Chondrocyte (in vitro differentiated cells): ENCODE results near the gene GRK2. TPM values are rescaled to one million over a fixed set of nuclear protein-coding genes. Genes with fewer than 3 reads are reported as not detected.

Experiments used
- DNase-seq: peaks from one replicate; pipeline ENCODE4 v3.0.0; 2021; ENCODE audit warnings: mixed read lengths, low spot score
- H3K27ac Mint-ChIP-seq: one replicate; pipeline ENCODE4 v1.8.0; 2021; ENCODE audit warnings: mild to moderate bottlenecking, moderate library complexity, mixed read lengths; ENCODE audit not compliant: unreplicated experiment
- H3K27me3 Mint-ChIP-seq: 2 replicates; pipeline ENCODE4 v1.8.0; 2021; ENCODE audit warnings: low read depth, mixed read lengths
- H3K36me3 Mint-ChIP-seq: 2 replicates; pipeline ENCODE4 v1.8.0; 2021; ENCODE audit warnings: low read depth, mixed read lengths
- H3K4me1 Mint-ChIP-seq: 2 replicates; pipeline ENCODE4 v1.8.0; 2021; ENCODE audit warnings: low read depth, mild to moderate bottlenecking, mixed read lengths
- H3K4me3 Mint-ChIP-seq: one replicate; pipeline ENCODE4 v1.8.0; 2021; ENCODE audit warnings: mild to moderate bottlenecking, moderate library complexity, mixed read lengths; ENCODE audit not compliant: unreplicated experiment
- H3K9me3 Mint-ChIP-seq: 2 replicates; pipeline ENCODE4 v1.8.0; 2021; ENCODE audit warnings: low read depth, mixed read lengths
- CTCF ChIP-seq: fragments of 200-600 bp; sonication (generic); IDR thresholded peaks from 2 replicates; pipeline ENCODE4 v1.5.0; 2021; ENCODE audit warnings: antibody characterized with exemption, mild to moderate bottlenecking, moderate library complexity
- total RNA-seq: library from RNA; stranded (reverse); gene quantifications from 3 replicates; pipeline ENCODE4 v1.2.1, GENCODE V29; 2021

The GRK2 gene
- total RNA-seq, 1 donor from 2014 or later, result 38.3 TPM

- Mint-ChIP-seq H3K27me3 (no peaks in the 10 kb centered on the region), H3K27ac (no peak overlapping the region), H3K9me3 (no peaks in the 10 kb centered on the region), H3K4me1 (peaks cover 22% of the 10 kb centered on the region), H3K36me3 (peaks cover 5% of the 10 kb centered on the region), H3K4me3 (no peak overlapping the region)
- no peak for TF ChIP-seq CTCF
- DNase-seq, result no peak
Measured at GRCh38 chr11:67285541-67286498, 19.5 kb downstream of the GRK2 start.

- no peaks in the 10 kb centered on the region for H3K27me3 Mint-ChIP-seq
- no peak for DNase-seq
- H3K9me3 Mint-ChIP-seq, result no peaks in the 10 kb centered on the region
- TF ChIP-seq CTCF, result no peak
- peaks cover 22% of the 10 kb centered on the region for H3K4me1 Mint-ChIP-seq
- peaks cover 5% of the 10 kb centered on the region for H3K36me3 Mint-ChIP-seq
- H3K27ac Mint-ChIP-seq, result peak overlapping the region; percentile 95
- H3K4me3 Mint-ChIP-seq, result no peak overlapping the region
Measured at GRCh38 chr11:67286621-67287333, 20.5 kb downstream of the GRK2 start.

GRCh38 chr11:67287355-67288197, 21.3 kb downstream of the GRK2 start:
- Mint-ChIP-seq H3K27ac (peak overlapping the region; percentile 95), H3K4me3 (peak overlapping the region; percentile 74), H3K27me3 (no peaks in the 10 kb centered on the region), H3K4me1 (peaks cover 28% of the 10 kb centered on the region), H3K9me3 (no peaks in the 10 kb centered on the region), H3K36me3 (peaks cover under 1% of the 10 kb centered on the region)
- no peak for TF ChIP-seq CTCF
- no peak for DNase-seq

GRCh38 chr11:67288198-67288451, 21.9 kb downstream of the GRK2 start:
- Mint-ChIP-seq H3K4me1 (peaks cover 33% of the 10 kb centered on the region), H3K4me3 (peak overlapping the region; percentile 74), H3K27ac (peak overlapping the region; percentile 95), H3K36me3 (peaks cover 3% of the 10 kb centered on the region), H3K27me3 (no peaks in the 10 kb centered on the region), H3K9me3 (no peaks in the 10 kb centered on the region)
- no peak for DNase-seq
- TF ChIP-seq CTCF, result no peak
